T-cell (primary cell): ENCODE measurements around the gene PPP1R8. TPM values are rescaled to one million over a fixed set of nuclear protein-coding genes. Genes with fewer than 3 reads are reported as not detected.
"Not testable (repeated sequence)": the region's sequence is repeated elsewhere in the genome, so short reads cannot be mapped to it uniquely, and the experiment has no call there.

Experiments
- ATAC-seq, 4 experiments: fragments of 200-7000 bp in 3 of 4; fragments of 150-1000 bp in 1 of 4; cut with Tn5 transposase; replicated peaks in 1 of 4; 1 replicate in 3 of 4; 2 replicates in 1 of 4; pipeline ENCODE4 v1.10.0; 2021; ENCODE audit warnings: moderate library complexity in 3 of 4, mild to moderate bottlenecking in 2 of 4, moderate number of reproducible peaks in 1 of 4
- CTCF ChIA-PET, 2 donors: fragments of 300-600 bp; sonication (Branson Sonifier 250); formaldehyde crosslinking; loops; one replicate each; lab custom pipeline; 2022; ENCODE audit warnings: antibody characterized with exemption in 2 of 2; lab: Charles Lee
- POLR2A ChIA-PET, 2 donors: fragments of 300-600 bp; sonication (Branson Sonifier 250); formaldehyde crosslinking; loops; one replicate each; lab custom pipeline; 2022; ENCODE audit warnings: antibody characterized with exemption in 2 of 2; lab: Charles Lee
- DNase-seq, 35 experiments: peaks; one replicate each; pipeline versions ENCODE4 v3.0.0 to v3.0.0-alpha.2; 2013 to 2023
- H3K27ac ChIP-seq: one replicate; pipeline ENCODE4 v1.5.1; 2013; ENCODE audit warnings: low read length
- H3K27me3 ChIP-seq, 2 experiments: replicated peaks in 1 of 2; 1 replicate in 1 of 2; 2 replicates in 1 of 2; pipeline versions ENCODE4 v1.6.1 to v1.7.0; 2013; ENCODE audit warnings: low read length in 1 of 2, mixed read lengths in 1 of 2; ENCODE audit not compliant: control insufficient read depth in 2 of 2, insufficient read depth in 2 of 2; ENCODE audit errors: extremely low read depth in 1 of 2
- H3K36me3 ChIP-seq, 2 donors: 1 replicate in 1 of 2; 2 replicates in 1 of 2; pipeline versions ENCODE4 v1.6.1 to v1.7.0; 2013; ENCODE audit warnings: low read length in 1 of 2; ENCODE audit not compliant: control insufficient read depth in 2 of 2, insufficient read depth in 1 of 2; ENCODE audit errors: extremely low read depth in 1 of 2
- H3K4me1 ChIP-seq, 2 experiments: 1 replicate in 1 of 2; 2 replicates in 1 of 2; pipeline versions ENCODE4 v1.6.1 to v1.7.0; 2013; ENCODE audit warnings: low read length in 2 of 2, mixed read lengths in 1 of 2; ENCODE audit not compliant: insufficient read depth in 2 of 2, control insufficient read depth in 1 of 2; ENCODE audit errors: extremely low read depth in 1 of 2
- H3K4me3 ChIP-seq, 2 donors: 1 replicate in 1 of 2; 2 replicates in 1 of 2; pipeline versions ENCODE4 v1.5.1 to v1.7.0; 2013; ENCODE audit warnings: mild to moderate bottlenecking in 2 of 2, low read length in 1 of 2, moderate library complexity in 1 of 2; ENCODE audit not compliant: control insufficient read depth in 1 of 2; ENCODE audit errors: extremely low read depth in 1 of 2
- H3K9me3 ChIP-seq: 2 replicates; pipeline ENCODE4 v1.7.0; 2013
- H3K27ac Mint-ChIP-seq, 2 donors: one replicate each; pipeline ENCODE4 v1.8.0; 2020 to 2021; ENCODE audit warnings: mild to moderate bottlenecking in 2 of 2, mixed read lengths in 2 of 2
- H3K27me3 Mint-ChIP-seq, 2 donors: one replicate each; pipeline ENCODE4 v1.8.0; 2021 to 2022; ENCODE audit warnings: mixed read lengths in 2 of 2
- H3K36me3 Mint-ChIP-seq: one replicate; pipeline ENCODE4 v1.8.0; 2021; ENCODE audit warnings: mixed read lengths
- H3K4me1 Mint-ChIP-seq, 3 donors: one replicate each; pipeline ENCODE4 v1.8.0; 2020 to 2022; ENCODE audit warnings: mixed read lengths in 3 of 3, mild to moderate bottlenecking in 1 of 3
- H3K4me3 Mint-ChIP-seq, 3 donors: one replicate each; pipeline ENCODE4 v1.8.0; 2020 to 2022; ENCODE audit warnings: mild to moderate bottlenecking in 3 of 3, mixed read lengths in 3 of 3, moderate library complexity in 3 of 3
- H3K9me3 Mint-ChIP-seq, 3 donors: one replicate each; pipeline ENCODE4 v1.8.0; 2020 to 2022; ENCODE audit warnings: mixed read lengths in 3 of 3
- WGBS: methylation state at CpG from one replicate; pipeline ENCODE4 v1.1.5; 2013; ENCODE audit warnings: missing lambda C conversion rate; ENCODE audit not compliant: insufficient coverage; 5-methylcytosine and 5-hydroxymethylcytosine counted together
- total RNA-seq, 35 experiments: library from RNA in 6 of 35; stranded (reverse) in 6 of 35; fragments of 120-200 nt in 1 of 35; gene quantifications; one replicate each; pipeline versions ENCODE4 v1.2.1 to v1.2.4 and lab custom pipeline; 2013 to 2026

The PPP1R8 gene
- total RNA-seq, 5 donors from 2014 or later (not counting 1 experiment from before 2014, with no cell fraction given): 20.5 to 48.1 (median 40.5) TPM

GRCh38 chr1:27849951-27850350 lies 19.4 kb downstream of the PPP1R8 start:
- no peak for DNase-seq
- ATAC-seq: no peak
- CTCF ChIA-PET: interaction anchor here in 1 of 2 donors (0.6 kb wide), 1 partner anchor 26 kb away, joined by 5 read pairs; no protein-coding TSS in a partner anchor
- H3K4me1 ChIP-seq: no peaks in the 10 kb centered on the region
- no peaks in the 10 kb centered on the region for H3K4me1 Mint-ChIP-seq
- H3K27ac Mint-ChIP-seq: no peak overlapping the region
- 98% methylated on average over 6 of the region's 7 CpGs for WGBS
- H3K9me3 ChIP-seq: no peaks in the 10 kb centered on the region
- no peak overlapping the region for H3K4me3 Mint-ChIP-seq
- peaks cover 46% of the 10 kb centered on the region for H3K36me3 Mint-ChIP-seq
- H3K4me3 ChIP-seq: no peak overlapping the region
- POLR2A ChIA-PET: no interaction called here
- H3K27me3 ChIP-seq: no peaks in the 10 kb centered on the region
- no peaks in the 10 kb centered on the region for H3K27me3 Mint-ChIP-seq
- no peak overlapping the region for H3K27ac ChIP-seq
- H3K9me3 Mint-ChIP-seq: no peaks in the 10 kb centered on the region
- H3K36me3 ChIP-seq: peaks cover 23 to 56% of the 10 kb centered on the region in 2 donors

DNA sequence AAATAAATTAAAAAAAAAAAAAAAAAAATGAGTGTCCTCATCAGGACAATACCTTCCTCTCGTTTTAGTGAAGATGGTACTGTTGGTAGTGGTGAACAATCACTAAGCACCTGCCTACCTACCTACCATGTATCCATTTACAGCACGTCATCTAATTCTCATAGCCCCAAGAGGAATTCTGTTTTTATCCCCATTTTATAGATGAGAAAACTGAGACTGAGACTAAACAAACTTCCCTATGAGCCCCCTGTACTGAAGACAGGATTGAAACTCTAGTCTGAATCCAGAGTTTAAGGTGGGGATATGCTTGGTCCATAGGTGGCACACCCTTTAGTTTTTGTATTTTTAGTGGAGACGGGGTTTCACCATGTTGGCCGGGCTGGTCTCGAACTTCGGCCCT lies 24.5 kb downstream of the PPP1R8 start:
- CTCF ChIA-PET: no interaction called here
- peaks cover 17% of the 10 kb centered on the region for H3K36me3 Mint-ChIP-seq
- Histone ChIP-seq H3K4me3 (no peak overlapping the region), H3K4me1 (peaks cover 0 to 8% of the 10 kb centered on the region in 2 experiments), H3K27ac (no peak overlapping the region), H3K27me3 (peaks cover 0 to 3% of the 10 kb centered on the region in 2 experiments), H3K9me3 (no peaks in the 10 kb centered on the region), H3K36me3 (peaks cover 5 to 17% of the 10 kb centered on the region in 2 donors)
- H3K27me3 Mint-ChIP-seq: no peaks in the 10 kb centered on the region
- peak overlapping the region in 1 of 2 donors; percentile 63 for H3K27ac Mint-ChIP-seq
- ATAC-seq (no peak), DNase-seq (no peak)
- no CpG with 5 or more reads among the region's 6 CpGs for WGBS
- POLR2A ChIA-PET: no interaction called here
- H3K4me3 Mint-ChIP-seq: no peak overlapping the region
- no peaks in the 10 kb centered on the region for H3K9me3 Mint-ChIP-seq
- peaks cover 3 to 20% (median 16%) of the 10 kb centered on the region in 3 donors for H3K4me1 Mint-ChIP-seq

DNA sequence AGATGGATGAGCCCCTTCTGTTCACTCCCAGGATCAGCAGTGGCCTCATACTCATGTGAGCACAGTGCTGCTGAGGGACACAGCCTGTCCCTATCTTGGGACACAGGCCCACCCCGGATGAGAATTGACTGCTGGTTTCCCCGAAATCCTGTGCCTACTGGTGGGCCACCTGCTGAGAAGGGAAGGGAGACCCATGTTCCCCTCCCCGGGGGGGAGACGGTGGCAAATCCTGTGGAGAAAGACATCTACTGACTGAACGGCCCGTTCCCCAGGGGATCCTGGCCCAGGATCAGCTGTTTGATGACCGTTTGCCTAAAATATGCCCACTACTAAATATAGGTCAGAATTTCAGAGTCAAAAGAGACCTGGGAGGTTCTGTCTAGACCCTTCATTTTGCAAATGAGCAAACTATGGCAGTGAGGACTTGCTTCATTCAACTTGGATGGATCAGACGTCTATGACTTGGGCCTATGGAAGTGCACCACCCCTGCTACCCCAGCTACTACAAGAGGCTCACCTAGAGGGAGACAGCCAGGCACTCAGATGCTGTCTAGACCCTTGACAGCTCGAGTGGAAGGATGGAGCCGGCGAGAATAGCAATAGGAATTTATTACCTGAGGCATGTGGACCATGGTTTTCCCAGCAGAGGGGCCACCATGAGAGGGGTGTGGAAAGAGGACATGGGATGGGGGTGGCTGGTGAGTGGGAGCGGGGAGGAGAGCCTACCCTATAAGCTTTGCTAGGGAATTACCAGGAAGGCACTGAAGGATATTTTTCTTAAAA lies 26.2 kb downstream of the PPP1R8 start:
- H3K9me3 Mint-ChIP-seq: no peaks in the 10 kb centered on the region
- no peak overlapping the region for H3K27ac ChIP-seq
- ChIA-PET POLR2A (interaction anchor here in 1 of 2 donors (0.6 kb wide), 1 partner anchor 34 kb away, joined by 9 read pairs; no protein-coding TSS in a partner anchor), CTCF (interaction anchor here (0.6 to 1.6 kb wide), 12 partner anchors 21 to 409 kb away, joined by 3 to 7 read pairs (median 3); no protein-coding TSS in a partner anchor)
- H3K27me3 ChIP-seq: peaks cover 0 to 3% of the 10 kb centered on the region in 2 experiments
- H3K4me3 Mint-ChIP-seq: no peak overlapping the region
- ATAC-seq: no peak
- H3K9me3 ChIP-seq: no peaks in the 10 kb centered on the region
- H3K27ac Mint-ChIP-seq: no peak overlapping the region
- peaks cover under 1% of the 10 kb centered on the region for H3K36me3 Mint-ChIP-seq
- WGBS: 87% methylated on average over 3 of the region's 12 CpGs
- H3K4me1 ChIP-seq: peaks cover 0 to 8% of the 10 kb centered on the region in 2 experiments
- H3K4me1 Mint-ChIP-seq: peaks cover 3 to 25% (median 23%) of the 10 kb centered on the region in 3 donors
- no peak overlapping the region for H3K4me3 ChIP-seq
- no peaks in the 10 kb centered on the region for H3K27me3 Mint-ChIP-seq
- no peak for DNase-seq
- H3K36me3 ChIP-seq: peaks cover 0 to 1% of the 10 kb centered on the region in 2 donors

GRCh38 chr1:27857552-27857951 lies 27.0 kb downstream of the PPP1R8 start:
- DNase-seq, H3K9me3 Mint-ChIP-seq, H3K4me3 ChIP-seq, H3K27ac Mint-ChIP-seq, H3K27ac ChIP-seq, H3K9me3 ChIP-seq, POLR2A ChIA-PET, H3K4me3 Mint-ChIP-seq, H3K36me3 ChIP-seq, H3K27me3 ChIP-seq, ATAC-seq, H3K36me3 Mint-ChIP-seq, H3K27me3 Mint-ChIP-seq: not testable (repeated sequence)
- H3K4me1 Mint-ChIP-seq: peaks cover 3 to 27% (median 27%) of the 10 kb centered on the region in 3 donors
- 71% methylated on average over 5 of the region's 11 CpGs for WGBS
- peaks cover 0 to 11% of the 10 kb centered on the region in 2 experiments for H3K4me1 ChIP-seq
- CTCF ChIA-PET: interaction anchor here (0.6 to 1.3 kb wide), 13 partner anchors 20 to 351 kb away, joined by 3 to 12 read pairs (median 4); no protein-coding TSS in a partner anchor

GRCh38 chr1:27858072-27858948 lies 27.7 kb downstream of the PPP1R8 start:
- ChIA-PET CTCF (interaction anchor here (0.6 to 1.3 kb wide), 12 partner anchors 19 to 351 kb away, joined by 3 to 12 read pairs (median 4); no protein-coding TSS in a partner anchor), POLR2A (no interaction called here)
- no peak overlapping the region for H3K4me3 ChIP-seq
- WGBS: 54% methylated on average over 5 of the region's 10 CpGs
- peak overlapping the region in 1 of 3 donors; percentile 3 for H3K4me3 Mint-ChIP-seq
- H3K4me1 Mint-ChIP-seq: peaks cover 9 to 35% (median 34%) of the 10 kb centered on the region in 3 donors
- peak; percentile 96 to 98 (median 97) for ATAC-seq
- no peaks in the 10 kb centered on the region for H3K27me3 Mint-ChIP-seq
- H3K27ac Mint-ChIP-seq: peak overlapping the region; percentile 55 to 57
- H3K27me3 ChIP-seq: peaks cover 0 to 3% of the 10 kb centered on the region in 2 experiments
- no peaks in the 10 kb centered on the region for H3K9me3 Mint-ChIP-seq
- no peaks in the 10 kb centered on the region for H3K36me3 Mint-ChIP-seq
- no peaks in the 10 kb centered on the region for H3K9me3 ChIP-seq
- DNase-seq: peak; percentile 62 to 89 (median 81)
- H3K36me3 ChIP-seq: no peaks in the 10 kb centered on the region
- H3K4me1 ChIP-seq: peaks cover 6 to 19% of the 10 kb centered on the region in 2 experiments
- no peak overlapping the region for H3K27ac ChIP-seq
